WTC11 (cell line): ENCODE results near the gene ZNF324B. TPM values are rescaled to one million over a fixed set of nuclear protein-coding genes. Genes with fewer than 3 reads are reported as not detected.

ENCODE experiments used
- AR ChIP-seq: fragments of 250-450 bp; sonication (Bioruptor Pico); IDR thresholded peaks from 2 replicates; pipeline ENCODE4 v1.9.0; 2021; ENCODE audit warnings: mild to moderate bottlenecking
- ATF1 ChIP-seq: sonication (generic); formaldehyde crosslinking; IDR thresholded peaks from 2 replicates; pipeline ENCODE4 v1.8.1; 2023; ENCODE audit warnings: mild to moderate bottlenecking, moderate library complexity, missing genetic modification reagents
- CDX4 ChIP-seq: fragments of 250-450 bp; sonication (Bioruptor Pico); IDR thresholded peaks from 2 replicates; pipeline ENCODE4 v1.9.0; 2021; ENCODE audit warnings: moderate library complexity, mild to moderate bottlenecking, inconsistent platforms, borderline replicate concordance
- E2F4 ChIP-seq: sonication (generic); formaldehyde crosslinking; IDR thresholded peaks from 2 replicates; pipeline ENCODE4 v1.8.1; 2022; ENCODE audit warnings: low read depth, mild to moderate bottlenecking, moderate library complexity, missing genetic modification reagents, borderline replicate concordance
- EMX1 ChIP-seq: fragments of 250-450 bp; sonication (Bioruptor Pico); IDR thresholded peaks from 2 replicates; pipeline ENCODE4 v1.8.0; 2021; ENCODE audit warnings: mild to moderate bottlenecking
- ERG ChIP-seq: fragments of 250-450 bp; sonication (Bioruptor Pico); IDR thresholded peaks from 2 replicates; pipeline ENCODE4 v1.8.0; 2021; ENCODE audit warnings: mild to moderate bottlenecking
- ESRRA ChIP-seq: sonication (generic); formaldehyde crosslinking; IDR thresholded peaks from 2 replicates; pipeline ENCODE4 v1.8.1; 2022; ENCODE audit warnings: mild to moderate bottlenecking, missing genetic modification reagents, borderline replicate concordance
- ETV6 ChIP-seq: sonication (generic); formaldehyde crosslinking; IDR thresholded peaks from 2 replicates; pipeline ENCODE4 v1.8.1; 2022; ENCODE audit warnings: mild to moderate bottlenecking, missing genetic modification reagents
- GRHL2 ChIP-seq: fragments of 250-450 bp; sonication (Bioruptor Pico); IDR thresholded peaks from 2 replicates; pipeline ENCODE4 v1.8.0; 2022; ENCODE audit warnings: mild to moderate bottlenecking, moderate library complexity; ENCODE audit not compliant: insufficient replicate concordance, severe bottlenecking
- JAZF1 ChIP-seq: fragments of 250-450 bp; sonication (Bioruptor Pico); IDR thresholded peaks from 2 replicates; pipeline ENCODE4 v1.9.0; 2021; ENCODE audit warnings: moderate library complexity, mild to moderate bottlenecking, inconsistent platforms
- KAT7 ChIP-seq: sonication (generic); formaldehyde crosslinking; IDR thresholded peaks from 2 replicates; pipeline ENCODE4 v1.8.1; 2023; ENCODE audit warnings: missing genetic modification reagents, mild to moderate bottlenecking, borderline replicate concordance
- MXD4 ChIP-seq: fragments of 250-450 bp; sonication (Bioruptor Pico); IDR thresholded peaks from 2 replicates; pipeline ENCODE4 v1.8.0; 2021; ENCODE audit warnings: mild to moderate bottlenecking, moderate library complexity, borderline replicate concordance
- MYBL2 ChIP-seq: sonication (generic); formaldehyde crosslinking; IDR thresholded peaks from 2 replicates; pipeline ENCODE4 v1.8.1; 2023; ENCODE audit warnings: mild to moderate bottlenecking, moderate library complexity, missing genetic modification reagents
- NFE2L1 ChIP-seq: sonication (generic); formaldehyde crosslinking; IDR thresholded peaks from 2 replicates; pipeline ENCODE4 v1.8.1; 2023; ENCODE audit warnings: missing genetic modification reagents
- NR2C2 ChIP-seq: sonication (generic); formaldehyde crosslinking; IDR thresholded peaks from 2 replicates; pipeline ENCODE4 v1.8.0; 2022; ENCODE audit warnings: mild to moderate bottlenecking, missing genetic modification reagents
- PREB ChIP-seq: sonication (generic); formaldehyde crosslinking; IDR thresholded peaks from 2 replicates; pipeline ENCODE4 v1.8.1; 2022; ENCODE audit warnings: mild to moderate bottlenecking, missing genetic modification reagents, moderate library complexity, borderline replicate concordance
- SMAD3 ChIP-seq: sonication (generic); formaldehyde crosslinking; IDR thresholded peaks from 2 replicates; pipeline ENCODE4 v1.8.0; 2022; ENCODE audit warnings: missing genetic modification reagents, mild to moderate bottlenecking, borderline replicate concordance
- ZBTB21 ChIP-seq: sonication (generic); formaldehyde crosslinking; IDR thresholded peaks from 2 replicates; pipeline ENCODE4 v1.8.1; 2023; ENCODE audit warnings: mild to moderate bottlenecking, missing genetic modification reagents, borderline replicate concordance
- ZNF121 ChIP-seq: sonication (generic); formaldehyde crosslinking; IDR thresholded peaks from 2 replicates; pipeline ENCODE4 v1.8.0; 2023; ENCODE audit warnings: missing genetic modification reagents
- ZNF263 ChIP-seq: sonication (generic); formaldehyde crosslinking; IDR thresholded peaks from 2 replicates; pipeline ENCODE4 v1.8.1; 2022; ENCODE audit warnings: low read depth, mild to moderate bottlenecking, moderate library complexity, missing genetic modification reagents
- ZNF423 ChIP-seq: fragments of 250-450 bp; sonication (Bioruptor Pico); IDR thresholded peaks from 2 replicates; pipeline ENCODE4 v2.1.2; 2022; ENCODE audit warnings: mild to moderate bottlenecking, moderate library complexity
- ZNF671 ChIP-seq: fragments of 250-450 bp; sonication (Bioruptor Pico); IDR thresholded peaks from 2 replicates; pipeline ENCODE4 v1.8.0; 2021; ENCODE audit warnings: mild to moderate bottlenecking
- ZSCAN18 ChIP-seq: fragments of 250-450 bp; sonication (Bioruptor Pico); IDR thresholded peaks from 2 replicates; pipeline ENCODE4 v2.1.2; 2022; ENCODE audit warnings: mild to moderate bottlenecking, moderate library complexity
- total RNA-seq: library from RNA; stranded (reverse); gene quantifications from 3 replicates; pipeline ENCODE4 v1.2.3, GENCODE V29; 2021
- TF ChIP-seq, protein P1 (sequence below): sonication (generic); formaldehyde crosslinking; IDR thresholded peaks from 2 replicates; pipeline ENCODE4 v1.8.1; 2023; ENCODE audit warnings: mild to moderate bottlenecking, moderate library complexity, missing genetic modification reagents
- TF ChIP-seq, protein P2 (sequence below): sonication (generic); formaldehyde crosslinking; IDR thresholded peaks from 2 replicates; pipeline ENCODE4 v1.8.0; 2023; ENCODE audit warnings: mild to moderate bottlenecking, missing genetic modification reagents

ZNF324B gene
- total RNA-seq, 1 experiment from 2014 or later, result 4.0 TPM

GRCh38 chr19:58408152-58409009 is 43.0 kb upstream of the ZNF324B start, which contains the start of gene ZNF584 (continued):
- TF ChIP-seq AR (CRISPR knock-in tag), result no peak
- TF ChIP-seq NR2C2 (CRISPR knock-in tag), result no peak
- no peak for TF ChIP-seq ZNF671 (CRISPR knock-in tag)
- no peak for TF ChIP-seq E2F4 (CRISPR knock-in tag)
- no peak for TF ChIP-seq CDX4
- TF ChIP-seq PREB (CRISPR knock-in tag), result peak; percentile 54; the same call in 1 of the 2 replicates
- no peak for TF ChIP-seq MXD4 (CRISPR knock-in tag)
- TF ChIP-seq EMX1 (CRISPR knock-in tag), result no peak
- TF ChIP-seq ZBTB21 (CRISPR knock-in tag), result 0 out of 2 replicates have a peak, but pooled peaks have one; percentile 26
- TF ChIP-seq NFE2L1 (CRISPR knock-in tag), result no peak
- TF ChIP-seq KAT7 (CRISPR knock-in tag), result 0 out of 2 replicates have a peak, but pooled peaks have one; percentile 55
- TF ChIP-seq MYBL2 (CRISPR knock-in tag), result no peak
- no peak for TF ChIP-seq SMAD3 (CRISPR knock-in tag)
- TF ChIP-seq ESRRA, result no peak
- TF ChIP-seq ZNF263 (CRISPR knock-in tag), result no peak
- no peak for TF ChIP-seq ZNF423 (CRISPR knock-in tag)
- no peak for TF ChIP-seq ZSCAN18 (CRISPR knock-in tag)
- TF ChIP-seq, protein P1, sequence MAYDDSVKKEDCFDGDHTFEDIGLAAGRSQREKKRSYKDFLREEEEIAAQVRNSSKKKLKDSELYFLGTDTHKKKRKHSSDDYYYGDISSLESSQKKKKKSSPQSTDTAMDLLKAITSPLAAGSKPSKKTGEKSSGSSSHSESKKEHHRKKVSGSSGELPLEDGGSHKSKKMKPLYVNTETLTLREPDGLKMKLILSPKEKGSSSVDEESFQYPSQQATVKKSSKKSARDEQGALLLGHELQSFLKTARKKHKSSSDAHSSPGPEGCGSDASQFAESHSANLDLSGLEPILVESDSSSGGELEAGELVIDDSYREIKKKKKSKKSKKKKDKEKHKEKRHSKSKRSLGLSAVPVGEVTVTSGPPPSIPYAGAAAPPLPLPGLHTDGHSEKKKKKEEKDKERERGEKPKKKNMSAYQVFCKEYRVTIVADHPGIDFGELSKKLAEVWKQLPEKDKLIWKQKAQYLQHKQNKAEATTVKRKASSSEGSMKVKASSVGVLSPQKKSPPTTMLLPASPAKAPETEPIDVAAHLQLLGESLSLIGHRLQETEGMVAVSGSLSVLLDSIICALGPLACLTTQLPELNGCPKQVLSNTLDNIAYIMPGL (CRISPR knock-in tag), result peak; percentile 70; the same call in 1 of the 2 replicates
- no peak for TF ChIP-seq ZNF121 (CRISPR knock-in tag)
- peak; percentile 60 for TF ChIP-seq ETV6 (CRISPR knock-in tag)
- no peak for TF ChIP-seq JAZF1 (CRISPR knock-in tag)
- no peak for TF ChIP-seq ERG (CRISPR knock-in tag)
- TF ChIP-seq ATF1, result 0 out of 2 replicates have a peak, but pooled peaks have one; percentile 21
- TF ChIP-seq, protein P2, sequence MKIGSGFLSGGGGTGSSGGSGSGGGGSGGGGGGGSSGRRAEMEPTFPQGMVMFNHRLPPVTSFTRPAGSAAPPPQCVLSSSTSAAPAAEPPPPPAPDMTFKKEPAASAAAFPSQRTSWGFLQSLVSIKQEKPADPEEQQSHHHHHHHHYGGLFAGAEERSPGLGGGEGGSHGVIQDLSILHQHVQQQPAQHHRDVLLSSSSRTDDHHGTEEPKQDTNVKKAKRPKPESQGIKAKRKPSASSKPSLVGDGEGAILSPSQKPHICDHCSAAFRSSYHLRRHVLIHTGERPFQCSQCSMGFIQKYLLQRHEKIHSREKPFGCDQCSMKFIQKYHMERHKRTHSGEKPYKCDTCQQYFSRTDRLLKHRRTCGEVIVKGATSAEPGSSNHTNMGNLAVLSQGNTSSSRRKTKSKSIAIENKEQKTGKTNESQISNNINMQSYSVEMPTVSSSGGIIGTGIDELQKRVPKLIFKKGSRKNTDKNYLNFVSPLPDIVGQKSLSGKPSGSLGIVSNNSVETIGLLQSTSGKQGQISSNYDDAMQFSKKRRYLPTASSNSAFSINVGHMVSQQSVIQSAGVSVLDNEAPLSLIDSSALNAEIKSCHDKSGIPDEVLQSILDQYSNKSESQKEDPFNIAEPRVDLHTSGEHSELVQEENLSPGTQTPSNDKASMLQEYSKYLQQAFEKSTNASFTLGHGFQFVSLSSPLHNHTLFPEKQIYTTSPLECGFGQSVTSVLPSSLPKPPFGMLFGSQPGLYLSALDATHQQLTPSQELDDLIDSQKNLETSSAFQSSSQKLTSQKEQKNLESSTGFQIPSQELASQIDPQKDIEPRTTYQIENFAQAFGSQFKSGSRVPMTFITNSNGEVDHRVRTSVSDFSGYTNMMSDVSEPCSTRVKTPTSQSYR (CRISPR knock-in tag), result no peak
- no peak for TF ChIP-seq GRHL2 (CRISPR knock-in tag)
